IMR-90 (cell line): ENCODE results near the gene MIA2. TPM values are rescaled to one million over a fixed set of nuclear protein-coding genes. Genes with fewer than 3 reads are reported as not detected.
A peak's percentile ranks its signal among the peaks of the same experiment; 100 is the strongest.

Experiments
- ATAC-seq: fragments of 200-7000 bp; cut with Tn5 transposase; 2 replicates; pipeline ENCODE4 v1.9.1; 2020; ENCODE audit warnings: low read depth, mild to moderate bottlenecking, moderate library complexity
- BruUV-seq: library from RNA; stranded (reverse); fragments of 400-500 nt; replicated peaks from 2 replicates; lab custom pipeline; 2021; lab: Mats Ljungman, UMichigan
- CTCF ChIA-PET: fragments of 300-600 bp; formaldehyde crosslinking; extraction: SDS; loops from one replicate; lab custom pipeline; 2021; ENCODE audit warnings: antibody characterized with exemption; lab: Yijun Ruan, JAX
- POLR2A ChIA-PET: fragments of 300-600 bp; sonication (Branson Sonifier 250); formaldehyde crosslinking; loops from one replicate; lab custom pipeline; 2022; ENCODE audit warnings: antibody characterized with exemption; ENCODE audit not compliant: unreplicated experiment; lab: Charles Lee
- DNase-seq: peaks from one replicate; pipeline ENCODE4 v3.0.0; 2013
- H2AFZ ChIP-seq: replicated peaks from 2 replicates; pipeline ENCODE3; 2013; ENCODE audit warnings: low read length, mild to moderate bottlenecking; ENCODE audit not compliant: poor library complexity
- H2AK5ac ChIP-seq: 2 replicates; pipeline ENCODE4 v1.6.1; 2013; ENCODE audit warnings: low read depth, low read length, inconsistent platforms
- H2AK9ac ChIP-seq: replicated peaks from 2 replicates; pipeline ENCODE3; 2013; ENCODE audit warnings: mild to moderate bottlenecking, low read depth, low read length, moderate library complexity; ENCODE audit not compliant: poor library complexity
- H2BK120ac ChIP-seq: 2 replicates; pipeline ENCODE4 v1.6.1; 2013; ENCODE audit warnings: low read depth, low read length, inconsistent platforms
- H2BK15ac ChIP-seq: 3 replicates; pipeline ENCODE4 v1.6.1; 2013; ENCODE audit warnings: low read depth, low read length, inconsistent platforms
- H2BK20ac ChIP-seq: 2 replicates; pipeline ENCODE4 v1.6.1; 2013; ENCODE audit warnings: low read depth, mild to moderate bottlenecking, inconsistent platforms, low read length, moderate library complexity
- H2BK5ac ChIP-seq: 2 replicates; pipeline ENCODE4 v1.6.1; 2013; ENCODE audit warnings: mild to moderate bottlenecking, low read depth, low read length, inconsistent platforms; ENCODE audit not compliant: poor library complexity, severe bottlenecking
- H3K14ac ChIP-seq: replicated peaks from 2 replicates; pipeline ENCODE4 v1.6.1; 2013; ENCODE audit warnings: low read depth, low read length, inconsistent platforms
- H3K18ac ChIP-seq: 2 replicates; pipeline ENCODE4 v1.6.1; 2013; ENCODE audit warnings: low read depth, low read length, control low read depth
- H3K23ac ChIP-seq: 2 replicates; pipeline ENCODE4 v1.6.1; 2013; ENCODE audit warnings: low read depth, low read length, inconsistent platforms
- H3K27ac ChIP-seq: 2 replicates; pipeline ENCODE4 v1.5.1; 2013; ENCODE audit warnings: mild to moderate bottlenecking, control low read depth, low read length; ENCODE audit not compliant: insufficient read depth
- H3K27me3 ChIP-seq: 2 replicates; pipeline ENCODE4 v1.6.1; 2013; ENCODE audit warnings: low read length; ENCODE audit not compliant: control insufficient read depth, insufficient read depth
- H3K36me3 ChIP-seq: 2 replicates; pipeline ENCODE4 v1.6.1; 2013; ENCODE audit warnings: low read length, mixed read lengths; ENCODE audit not compliant: control insufficient read depth, insufficient read depth
- H3K4ac ChIP-seq: 2 replicates; pipeline ENCODE4 v1.6.1; 2013; ENCODE audit warnings: low read depth, low read length, inconsistent platforms
- H3K4me1 ChIP-seq: 2 replicates; pipeline ENCODE4 v1.6.1; 2013; ENCODE audit warnings: low read length, mixed read lengths; ENCODE audit not compliant: control insufficient read depth, insufficient read depth
- H3K4me2 ChIP-seq: 2 replicates; pipeline ENCODE4 v1.6.1; 2013; ENCODE audit warnings: low read depth, mild to moderate bottlenecking, control low read depth, low read length, moderate library complexity
- H3K4me3 ChIP-seq: 2 replicates; pipeline ENCODE4 v1.5.1; 2013; ENCODE audit warnings: low read depth, mild to moderate bottlenecking, control low read depth, low read length, moderate library complexity; ENCODE audit not compliant: insufficient read depth
- H3K56ac ChIP-seq: 2 replicates; pipeline ENCODE4 v1.6.1; 2013; ENCODE audit warnings: low read length, inconsistent platforms; ENCODE audit not compliant: insufficient read depth; ENCODE audit errors: extremely low read depth
- H3K79me1 ChIP-seq, 2 experiments: 2 replicates each; pipeline ENCODE4 v1.6.1; 2013; ENCODE audit warnings: low read length in 2 of 2, inconsistent platforms in 1 of 2, low read depth in 1 of 2
- H3K9ac ChIP-seq: 2 replicates; pipeline ENCODE4 v1.6.1; 2013; ENCODE audit warnings: low read depth, low read length, control low read depth
- H3K9me1 ChIP-seq: 2 replicates; pipeline ENCODE4 v1.6.1; 2013; ENCODE audit warnings: low read length, inconsistent platforms; ENCODE audit not compliant: insufficient read depth
- H3K9me3 ChIP-seq: 2 replicates; pipeline ENCODE4 v1.6.1; 2013; ENCODE audit warnings: low read length; ENCODE audit not compliant: control insufficient read depth, insufficient read depth
- H4K20me1 ChIP-seq: 2 replicates; pipeline ENCODE4 v1.6.1; 2013; ENCODE audit warnings: low read length, inconsistent platforms; ENCODE audit not compliant: insufficient read depth
- H4K5ac ChIP-seq: 2 replicates; pipeline ENCODE4 v1.6.1; 2013; ENCODE audit warnings: mild to moderate bottlenecking, low read depth, low read length, control low read depth
- H4K8ac ChIP-seq, 2 experiments: 2 replicates each; pipeline ENCODE4 v1.6.1; 2013; ENCODE audit warnings: low read depth in 2 of 2, low read length in 2 of 2, control low read depth in 1 of 2, inconsistent platforms in 1 of 2
- H4K91ac ChIP-seq: 2 replicates; pipeline ENCODE4 v1.6.1; 2013; ENCODE audit warnings: low read depth, low read length, inconsistent platforms; ENCODE audit not compliant: insufficient read depth
- BHLHE40 ChIP-seq: fragments of 150-350 bp; IDR thresholded peaks from 2 replicates; pipeline ENCODE4 v1.6.1; 2016; ENCODE audit warnings: mild to moderate bottlenecking, low read depth, low read length
- CEBPB ChIP-seq: IDR thresholded peaks from 2 replicates; pipeline ENCODE4 v1.6.1; 2012; ENCODE audit warnings: low read depth, low read length, improper control_type of control experiment
- CHD1 ChIP-seq: IDR thresholded peaks from 2 replicates; pipeline ENCODE4 v1.6.1; 2012; ENCODE audit warnings: low read depth, low read length, improper control_type of control experiment
- ELK1 ChIP-seq: fragments of 150-350 bp; IDR thresholded peaks from 2 replicates; pipeline ENCODE4 v1.6.1; 2016; ENCODE audit warnings: low read depth, mild to moderate bottlenecking, low read length, moderate library complexity, borderline replicate concordance
- FOS ChIP-seq: fragments of 150-350 bp; IDR thresholded peaks from 2 replicates; pipeline ENCODE4 v1.6.1; 2016; ENCODE audit warnings: low read depth, low read length
- MAZ ChIP-seq: IDR thresholded peaks from 2 replicates; pipeline ENCODE4 v1.6.1; 2012; ENCODE audit warnings: low read depth, mild to moderate bottlenecking, low read length, improper control_type of control experiment, moderate library complexity, borderline replicate concordance
- MXI1 ChIP-seq: IDR thresholded peaks from 2 replicates; pipeline ENCODE4 v1.6.1; 2012; ENCODE audit warnings: low read depth, mild to moderate bottlenecking, low read length, moderate library complexity, borderline replicate concordance
- RAD21 ChIP-seq: IDR thresholded peaks from 2 replicates; pipeline ENCODE4 v1.6.1; 2012; ENCODE audit warnings: low read length, improper control_type of control experiment
- USF2 ChIP-seq: fragments of 150-350 bp; IDR thresholded peaks from 2 replicates; pipeline ENCODE4 v1.6.1; 2017; ENCODE audit warnings: mild to moderate bottlenecking, antibody characterized with exemption, low read length, low read depth
- WGBS, 2 experiments: methylation state at CpG; one replicate each; pipeline versions ENCODE4 v1.1.5 to v1.1.7; 2013; ENCODE audit warnings: missing lambda C conversion rate in 2 of 2; ENCODE audit not compliant: insufficient read length in 1 of 2; ENCODE audit errors: extremely low coverage in 2 of 2; 5-methylcytosine and 5-hydroxymethylcytosine counted together
- dilution Hi-C: fragments of 300-500 bp; cut with HindIII; formaldehyde crosslinking; loops from one replicate; pipeline ENCODE4 v1.14.3; 2018; ENCODE audit warnings: low sequenced_read_pairs; ENCODE audit not compliant: unreplicated experiment
- in situ Hi-C: fragments of 300-500 bp; cut with MboI; formaldehyde crosslinking; loops from 3 replicates; pipeline ENCODE4 v1.14.3; 2019; ENCODE audit warnings: low sequenced_read_pairs, inconsistent platforms, mixed read lengths
- intact Hi-C: fragments of 100-400 bp; cut with micrococcal nuclease; formaldehyde crosslinking; loops from 2 replicates; pipeline ENCODE4 v1.10.0; 2022
- polyA plus RNA-seq, 3 experiments: library from polyadenylated mRNA; depleted of rRNA; stranded (reverse); fragments of >200 nt; gene quantifications; 2 replicates each; pipeline ENCODE4 v1.2.3, GENCODE V29; 2012; ENCODE audit warnings: low replicate concordance in 1 of 3
- total RNA-seq: library from RNA; depleted of rRNA; stranded (reverse); fragments of >200 nt; gene quantifications from 2 replicates; pipeline ENCODE4 v1.2.3, GENCODE V29; 2012

MIA2 gene
- total and polyA plus RNA-seq, 2 of the 4 experiments (the other 2 are of a cell fraction) = 3.9 to 6.8 TPM

GRCh38 chr14:39432179-39432618 is 198.5 kb downstream of the MIA2 start, which contains the start of gene FBXO33:
FBXO33 (minus strand) TSS chr14:39432433; CDS start chr14:39432162, 271 bp downstream.
- intact Hi-C loops = loop anchor here (5.0 kb wide), 2 partner anchors 165 to 260 kb away; partner anchors contain the start of gene TRAPPC6B
- peak within 1 kb of the TSS; percentile 100 for H2BK120ac ChIP-seq
- dilution Hi-C loops = no loop called here
- peak within 1 kb of the TSS; percentile 86 for H3K4me3 ChIP-seq
- H3K9me3 ChIP-seq = no peaks in the 10 kb centered on the region
- DNase-seq (peak; percentile 96), ATAC-seq (peak; percentile 90)
- H3K4ac ChIP-seq = peak within 1 kb of the TSS; percentile 99
- POLR2A ChIA-PET = interaction anchor here (1.0 kb wide), 1 partner anchor 271 kb away, joined by 3 read pairs; no protein-coding TSS in a partner anchor
- H3K36me3 ChIP-seq = no peaks in the 10 kb centered on the region
- 0% methylated on average over 11 of the region's 47 CpGs; no CpG with 5 or more reads in 1 of the 2 experiments for WGBS, 2 experiments
- in situ Hi-C loops = no loop called here
- peak within 1 kb of the TSS; percentile 66 to 97 for H4K8ac ChIP-seq
- CTCF ChIA-PET = no interaction called here
- peak within 1 kb of the TSS; percentile 92 for H4K5ac ChIP-seq
- H3K27me3 ChIP-seq = no peaks in the 10 kb centered on the region
- H2AFZ ChIP-seq = peak within 1 kb of the TSS; percentile 100
- H3K14ac ChIP-seq = peak within 1 kb of the TSS; percentile 99
- peak within 1 kb of the TSS; percentile 97 for H3K27ac ChIP-seq
- H2BK5ac ChIP-seq = peak within 1 kb of the TSS; percentile 99
- TF ChIP-seq BHLHE40 (peak; percentile 98), USF2 (peak; percentile 92), CEBPB (no peak), MXI1 (peak; percentile 17; the same call in 1 of the 2 replicates), CHD1 (peak; percentile 99; the same call in 1 of the 2 replicates), MAZ (peak; percentile 70; the same call in 1 of the 2 replicates), FOS (no peak), ELK1 (no peak), RAD21 (no peak)
- peak within 1 kb of the TSS; percentile 98 for H4K91ac ChIP-seq
- peak within 1 kb of the TSS; percentile 99 for H2BK20ac ChIP-seq
- H3K9ac ChIP-seq = peak within 1 kb of the TSS; percentile 99
- peak within 1 kb of the TSS; percentile 93 for H2AK9ac ChIP-seq
- no peaks in the 10 kb centered on the region for H3K9me1 ChIP-seq
- peaks cover 10 to 27% of the 10 kb centered on the region in 2 experiments for H3K79me1 ChIP-seq
- H2AK5ac ChIP-seq = peak within 1 kb of the TSS; percentile 92
- H3K4me1 ChIP-seq = 0 out of 2 replicates have a peak, but pooled peaks cover 2% of the 10 kb centered on the region
- H3K56ac ChIP-seq = peak within 1 kb of the TSS; percentile 100
- peak within 1 kb of the TSS; percentile 85 for H3K4me2 ChIP-seq
- H3K23ac ChIP-seq = peak within 1 kb of the TSS; percentile 99
- H4K20me1 ChIP-seq = peaks cover 18% of the 10 kb centered on the region; the same call in 1 of the 2 replicates
- no TSS peak for BruUV-seq
- H3K18ac ChIP-seq = peak within 1 kb of the TSS; percentile 99
- H2BK15ac ChIP-seq = peak within 1 kb of the TSS; percentile 100; the same call in 2 of the 3 replicates
